ENCODE measurements around the gene HIGD1B. TPM values are rescaled to one million over a fixed set of nuclear protein-coding genes. Genes with fewer than 3 reads are reported as not detected.
"Not testable (repeated sequence)": the region's sequence is repeated elsewhere in the genome, so short reads cannot be mapped to it uniquely, and the experiment has no call there.

HIGD1B gene
- total and polyA plus RNA-seq, 9 of the 15 experiments (the other 6 are each of a cell fraction or from before 2014, with no cell fraction given) = not detected

DNA sequence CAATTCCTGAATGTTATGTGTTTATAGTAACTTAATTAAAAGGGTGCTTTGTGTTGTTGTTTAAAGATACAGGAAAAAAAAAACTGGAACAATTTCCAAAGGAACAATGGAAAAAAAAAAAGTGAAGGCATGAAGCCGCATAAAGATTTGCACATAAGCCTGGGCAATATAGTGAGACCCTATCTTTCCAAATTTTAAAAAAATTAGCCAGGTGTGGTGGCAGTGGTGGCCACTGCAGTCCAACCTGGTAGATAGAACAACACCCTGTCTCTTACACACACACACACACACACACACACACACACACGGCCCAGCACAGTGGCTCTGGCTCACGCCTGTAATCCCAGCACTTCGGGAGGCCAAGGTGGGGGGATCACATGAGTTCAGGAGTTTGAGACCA, 39.5 kb upstream of the HIGD1B start:
- DNase-seq (ENCODE audit: extremely low read depth in 1 of 4, low spot score in 3 of 4) = no peak
- Histone ChIP-seq H3K79me2 (ENCODE audit: control insufficient read depth, insufficient read depth, low read length) (no peaks in the 10 kb centered on the region), H3K36me3 (ENCODE audit: control insufficient read depth, insufficient read depth, low read length) (no peaks in the 10 kb centered on the region), H3K9me3 (replicated peaks; ENCODE audit: control insufficient read depth, insufficient read depth, low read depth, low read length) (no peaks in the 10 kb centered on the region), H2AFZ (ENCODE audit: low read depth, low read length) (no peak overlapping the region), H3K4me2 (ENCODE audit: insufficient read depth, low read length) (no peak overlapping the region), H3K9me1 (ENCODE audit: control insufficient read depth, insufficient read depth, low read length) (no peaks in the 10 kb centered on the region), H3K27me3 (ENCODE audit: control insufficient read depth in 2 of 2, insufficient read depth in 2 of 2, low read length in 2 of 2) (peaks cover 48 to 68% of the 10 kb centered on the region in 2 experiments), H3K27ac (ENCODE audit: extremely low read depth, low read depth, low read length) (no peak overlapping the region), H3K4me1 (replicated peaks in 1 of 2; ENCODE audit: control insufficient read depth in 2 of 2, insufficient read depth in 2 of 2, low read length in 2 of 2) (no peaks in the 10 kb centered on the region; a peak in 1 of 5 replicates), H3K9ac (ENCODE audit: insufficient read depth in 1 of 2, low read depth in 2 of 2, low read length in 2 of 2) (no peak overlapping the region), H4K20me1 (replicated peaks; ENCODE audit: control insufficient read depth, insufficient read depth, low read length) (no peaks in the 10 kb centered on the region), H3K4me3 (no peak overlapping the region)
- WGBS (ENCODE audit: insufficient coverage, low coverage, missing lambda C conversion rate) = 0% methylated on average over 4 of the region's 4 CpGs
- intact Hi-C loops (cut with micrococcal nuclease) (no loop called here), in situ Hi-C loops (cut with MboI) (no loop called here)
- FAIRE-seq = no peak
- TF ChIP-seq, protein P1, sequence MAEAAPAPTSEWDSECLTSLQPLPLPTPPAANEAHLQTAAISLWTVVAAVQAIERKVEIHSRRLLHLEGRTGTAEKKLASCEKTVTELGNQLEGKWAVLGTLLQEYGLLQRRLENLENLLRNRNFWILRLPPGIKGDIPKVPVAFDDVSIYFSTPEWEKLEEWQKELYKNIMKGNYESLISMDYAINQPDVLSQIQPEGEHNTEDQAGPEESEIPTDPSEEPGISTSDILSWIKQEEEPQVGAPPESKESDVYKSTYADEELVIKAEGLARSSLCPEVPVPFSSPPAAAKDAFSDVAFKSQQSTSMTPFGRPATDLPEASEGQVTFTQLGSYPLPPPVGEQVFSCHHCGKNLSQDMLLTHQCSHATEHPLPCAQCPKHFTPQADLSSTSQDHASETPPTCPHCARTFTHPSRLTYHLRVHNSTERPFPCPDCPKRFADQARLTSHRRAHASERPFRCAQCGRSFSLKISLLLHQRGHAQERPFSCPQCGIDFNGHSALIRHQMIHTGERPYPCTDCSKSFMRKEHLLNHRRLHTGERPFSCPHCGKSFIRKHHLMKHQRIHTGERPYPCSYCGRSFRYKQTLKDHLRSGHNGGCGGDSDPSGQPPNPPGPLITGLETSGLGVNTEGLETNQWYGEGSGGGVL (CRISPR knock-in tag; IDR thresholded peaks at IDR 0.05) = no peak
- TF ChIP-seq, protein P2, sequence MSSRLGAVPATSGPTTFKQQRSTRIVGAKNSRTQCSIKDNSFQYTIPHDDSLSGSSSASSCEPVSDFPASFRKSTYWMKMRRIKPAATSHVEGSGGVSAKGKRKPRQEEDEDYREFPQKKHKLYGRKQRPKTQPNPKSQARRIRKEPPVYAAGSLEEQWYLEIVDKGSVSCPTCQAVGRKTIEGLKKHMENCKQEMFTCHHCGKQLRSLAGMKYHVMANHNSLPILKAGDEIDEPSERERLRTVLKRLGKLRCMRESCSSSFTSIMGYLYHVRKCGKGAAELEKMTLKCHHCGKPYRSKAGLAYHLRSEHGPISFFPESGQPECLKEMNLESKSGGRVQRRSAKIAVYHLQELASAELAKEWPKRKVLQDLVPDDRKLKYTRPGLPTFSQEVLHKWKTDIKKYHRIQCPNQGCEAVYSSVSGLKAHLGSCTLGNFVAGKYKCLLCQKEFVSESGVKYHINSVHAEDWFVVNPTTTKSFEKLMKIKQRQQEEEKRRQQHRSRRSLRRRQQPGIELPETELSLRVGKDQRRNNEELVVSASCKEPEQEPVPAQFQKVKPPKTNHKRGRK (tag; IDR thresholded peaks at IDR 0.05) = 0 out of 2 replicates have a peak, but pooled peaks have one; percentile 15
- ChIA-PET POLR2A (interaction anchor here (0.6 to 1.2 kb wide), 2 partner anchors 13 to 1156 kb away, joined by 3 read pairs; no protein-coding TSS in a partner anchor), CTCF (ENCODE audit: low intra/inter-chr PET ratio) (no interaction called here)
- no TSS peak for BruUV-seq (replicated peaks)
- ATAC-seq = no peak

DNA sequence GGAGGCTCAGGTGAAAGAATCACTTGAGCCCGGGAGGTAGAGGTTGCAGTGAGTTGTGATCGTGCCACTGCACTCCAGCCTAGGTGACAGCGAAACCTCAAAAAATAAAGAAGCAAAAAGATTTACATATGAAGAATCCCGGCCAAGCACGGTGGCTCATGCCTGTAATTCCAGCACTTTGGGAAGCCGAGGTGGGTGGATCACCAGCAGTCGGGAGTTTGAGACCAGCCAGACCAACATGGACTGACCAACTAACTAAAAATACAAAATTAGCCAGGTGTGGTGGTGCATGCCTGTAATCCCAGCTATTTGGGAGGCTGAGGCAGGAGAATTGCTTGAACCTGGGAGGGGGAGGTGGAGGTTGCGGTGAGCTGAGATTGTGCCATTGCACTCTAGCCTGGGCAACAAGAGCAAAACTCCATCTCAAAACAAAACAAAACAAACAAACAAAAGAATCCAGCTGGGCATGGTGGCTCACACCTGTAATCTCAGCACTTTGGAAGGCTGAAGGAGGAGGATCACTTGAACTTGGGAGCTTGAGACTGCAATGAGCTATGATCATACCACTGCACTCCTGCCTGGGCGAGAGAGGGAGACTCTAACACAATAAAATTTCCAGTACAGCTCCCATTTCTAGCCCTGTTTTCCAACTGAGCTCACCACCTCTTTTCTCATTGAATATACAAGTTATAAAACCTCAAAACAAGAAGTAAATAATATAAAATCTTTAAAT, 38.9 kb upstream of the HIGD1B start:
- in situ Hi-C loops (cut with MboI); H4K20me1 ChIP-seq (replicated peaks; ENCODE audit: control insufficient read depth, insufficient read depth, low read length); intact Hi-C loops (cut with micrococcal nuclease); H3K9ac ChIP-seq (ENCODE audit: insufficient read depth in 1 of 2, low read depth in 2 of 2, low read length in 2 of 2); FAIRE-seq; CTCF ChIA-PET (ENCODE audit: low intra/inter-chr PET ratio); DNase-seq (ENCODE audit: extremely low read depth in 1 of 4, low spot score in 3 of 4); H3K4me2 ChIP-seq (ENCODE audit: insufficient read depth, low read length); H3K4me3 ChIP-seq; ATAC-seq; H3K9me3 ChIP-seq (replicated peaks; ENCODE audit: control insufficient read depth, insufficient read depth, low read depth, low read length); H3K36me3 ChIP-seq (ENCODE audit: control insufficient read depth, insufficient read depth, low read length); H3K9me1 ChIP-seq (ENCODE audit: control insufficient read depth, insufficient read depth, low read length); H3K4me1 ChIP-seq (replicated peaks in 1 of 2; ENCODE audit: control insufficient read depth in 2 of 2, insufficient read depth in 2 of 2, low read length in 2 of 2); H3K27ac ChIP-seq (ENCODE audit: extremely low read depth, low read depth, low read length); H2AFZ ChIP-seq (ENCODE audit: low read depth, low read length); BruUV-seq (replicated peaks); H3K79me2 ChIP-seq (ENCODE audit: control insufficient read depth, insufficient read depth, low read length): not testable (repeated sequence)
- POLR2A ChIA-PET = interaction anchor here (0.6 kb wide), 1 partner anchor 1157 kb away, joined by 3 read pairs; no protein-coding TSS in a partner anchor
- H3K27me3 ChIP-seq (ENCODE audit: control insufficient read depth in 2 of 2, insufficient read depth in 2 of 2, low read length in 2 of 2) = peaks cover 49 to 73% of the 10 kb centered on the region in 2 experiments
- 15% methylated on average over 9 of the region's 9 CpGs for WGBS (ENCODE audit: insufficient coverage, low coverage, missing lambda C conversion rate)

All from K562 (cell line).